AG20443 (cell line): Measurements from ENCODE around the gene OVCH1.
A peak's percentile ranks its signal among the peaks of the same experiment; 100 is the strongest.

Source experiments
- DNase-seq: peaks from one replicate; pipeline ENCODE4 v3.0.0; 2012; ENCODE audit warnings: low spot score, mixed read lengths

The OVCH1 gene, protein sequence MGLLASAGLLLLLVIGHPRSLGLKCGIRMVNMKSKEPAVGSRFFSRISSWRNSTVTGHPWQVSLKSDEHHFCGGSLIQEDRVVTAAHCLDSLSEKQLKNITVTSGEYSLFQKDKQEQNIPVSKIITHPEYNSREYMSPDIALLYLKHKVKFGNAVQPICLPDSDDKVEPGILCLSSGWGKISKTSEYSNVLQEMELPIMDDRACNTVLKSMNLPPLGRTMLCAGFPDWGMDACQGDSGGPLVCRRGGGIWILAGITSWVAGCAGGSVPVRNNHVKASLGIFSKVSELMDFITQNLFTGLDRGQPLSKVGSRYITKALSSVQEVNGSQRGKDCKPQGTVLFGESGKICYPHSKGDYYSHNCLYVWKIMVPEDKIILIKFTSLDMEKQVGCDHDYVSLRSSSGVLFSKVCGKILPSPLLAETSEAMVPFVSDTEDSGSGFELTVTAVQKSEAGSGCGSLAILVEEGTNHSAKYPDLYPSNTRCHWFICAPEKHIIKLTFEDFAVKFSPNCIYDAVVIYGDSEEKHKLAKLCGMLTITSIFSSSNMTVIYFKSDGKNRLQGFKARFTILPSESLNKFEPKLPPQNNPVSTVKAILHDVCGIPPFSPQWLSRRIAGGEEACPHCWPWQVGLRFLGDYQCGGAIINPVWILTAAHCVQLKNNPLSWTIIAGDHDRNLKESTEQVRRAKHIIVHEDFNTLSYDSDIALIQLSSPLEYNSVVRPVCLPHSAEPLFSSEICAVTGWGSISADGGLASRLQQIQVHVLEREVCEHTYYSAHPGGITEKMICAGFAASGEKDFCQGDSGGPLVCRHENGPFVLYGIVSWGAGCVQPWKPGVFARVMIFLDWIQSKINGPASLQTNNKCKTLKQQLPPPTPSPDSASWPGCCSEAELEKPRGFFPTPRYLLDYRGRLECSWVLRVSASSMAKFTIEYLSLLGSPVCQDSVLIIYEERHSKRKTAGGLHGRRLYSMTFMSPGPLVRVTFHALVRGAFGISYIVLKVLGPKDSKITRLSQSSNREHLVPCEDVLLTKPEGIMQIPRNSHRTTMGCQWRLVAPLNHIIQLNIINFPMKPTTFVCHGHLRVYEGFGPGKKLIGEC

GRCh38 chr12:29497588-29497987, at the start of gene OVCH1:
Gene OVCH1, minus strand, starts transcription at chr12:29497686. Its CDS starts 0 bp downstream, at chr12:29497686.
- no peak for DNase-seq

DNA sequence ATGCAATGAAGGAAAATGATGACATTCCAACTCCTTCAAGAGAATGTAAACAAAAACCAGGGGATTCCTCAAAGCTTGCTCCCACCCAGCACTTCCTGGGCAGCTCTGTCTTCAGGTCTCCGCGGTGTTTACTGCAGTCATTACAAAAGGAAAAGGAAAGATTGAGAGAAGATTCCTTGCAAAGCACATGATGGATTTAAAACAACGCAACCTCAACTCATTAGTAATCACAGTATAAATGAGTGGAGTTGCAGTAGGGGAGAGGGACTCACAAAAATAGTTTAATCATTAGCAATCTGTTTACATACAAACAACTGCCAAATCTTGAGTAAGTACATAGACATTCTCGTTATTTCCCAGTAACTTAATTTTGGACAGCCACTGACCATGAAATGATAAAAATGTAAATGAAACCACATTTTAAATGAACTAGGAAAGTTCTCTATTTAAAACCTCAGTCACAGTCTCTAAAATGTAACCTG, 49.7 kb upstream of the OVCH1 start:
- DNase-seq: peak; percentile 53

DNA sequence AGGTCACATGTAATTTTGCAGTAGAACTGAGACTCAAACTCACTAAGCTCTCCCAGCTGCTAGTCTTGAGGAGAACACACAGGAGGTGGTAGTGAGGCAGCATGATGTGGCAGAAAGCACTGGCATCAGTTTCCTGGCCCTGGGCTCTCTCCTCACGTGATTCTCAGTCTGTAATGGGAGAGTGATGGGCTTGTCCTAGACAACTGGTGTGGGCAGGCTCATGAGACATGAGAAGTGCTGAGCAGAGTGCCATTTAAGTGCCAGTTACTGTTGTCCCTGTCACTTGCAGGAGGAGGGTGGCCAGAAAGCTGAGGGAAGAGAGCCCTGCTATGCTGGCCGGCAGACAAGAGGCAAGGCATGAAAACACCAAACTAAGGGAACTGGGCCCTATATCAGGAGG, 48.5 kb upstream of the OVCH1 start:
- DNase-seq: no peak

DNA sequence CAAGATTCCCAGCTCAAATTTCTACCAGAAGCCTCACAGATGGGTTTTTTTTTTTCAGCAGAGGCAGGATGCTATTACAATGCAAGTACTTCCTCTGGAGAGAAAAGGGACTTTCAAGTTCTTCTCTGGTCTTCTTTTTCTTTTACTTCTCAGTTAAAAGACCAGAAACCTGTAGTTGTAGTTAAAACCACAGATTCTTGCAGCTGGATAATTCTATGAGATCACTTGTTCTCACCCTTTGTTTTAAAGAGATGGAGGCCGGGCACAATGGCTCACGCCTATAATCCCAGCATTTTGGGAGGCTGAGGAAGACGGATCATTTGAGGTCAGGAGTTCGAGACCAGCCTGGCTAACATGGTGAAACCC, 47.6 kb upstream of the OVCH1 start:
- DNase-seq: no peak

GRCh38 chr12:29544428-29545101, 47.1 kb upstream of the OVCH1 start:
- DNase-seq: no peak

GRCh38 chr12:29543036-29543435, 45.5 kb upstream of the OVCH1 start:
- DNase-seq: no peak

- no peak for DNase-seq
These were observed 39.8 kb upstream of the OVCH1 start for GRCh38 chr12:29537298-29537697.

- no peak for DNase-seq
These were observed 37.4 kb upstream of the OVCH1 start for GRCh38 chr12:29534935-29535334.

- DNase-seq: no peak
These were observed 36.5 kb upstream of the OVCH1 start for GRCh38 chr12:29533815-29534489.

GRCh38 chr12:29531471-29531870, 34.0 kb upstream of the OVCH1 start:
- DNase-seq: no peak

DNA sequence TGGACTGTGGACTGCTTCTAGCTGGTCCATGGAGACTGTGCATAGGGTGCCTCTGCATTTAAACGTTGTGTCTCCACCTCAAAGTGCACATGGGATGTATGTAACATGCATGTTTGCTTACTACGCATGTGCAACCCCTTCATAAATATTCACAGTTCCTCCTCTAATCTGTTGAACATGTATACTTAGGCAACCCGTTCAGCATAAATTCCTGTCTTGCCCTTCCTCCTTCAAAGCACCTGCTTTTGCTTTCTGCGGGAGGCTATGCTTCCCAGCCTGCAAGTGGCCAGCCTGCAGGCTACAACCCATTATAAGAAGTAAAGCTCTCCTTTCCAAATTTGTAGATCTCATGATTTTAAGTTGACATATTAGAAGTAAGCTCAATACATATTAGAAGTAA, 33.0 kb upstream of the OVCH1 start:
- DNase-seq: no peak

- DNase-seq: no peak
These were observed 30.7 kb upstream of the OVCH1 start for GRCh38 chr12:29528161-29528560.

DNA sequence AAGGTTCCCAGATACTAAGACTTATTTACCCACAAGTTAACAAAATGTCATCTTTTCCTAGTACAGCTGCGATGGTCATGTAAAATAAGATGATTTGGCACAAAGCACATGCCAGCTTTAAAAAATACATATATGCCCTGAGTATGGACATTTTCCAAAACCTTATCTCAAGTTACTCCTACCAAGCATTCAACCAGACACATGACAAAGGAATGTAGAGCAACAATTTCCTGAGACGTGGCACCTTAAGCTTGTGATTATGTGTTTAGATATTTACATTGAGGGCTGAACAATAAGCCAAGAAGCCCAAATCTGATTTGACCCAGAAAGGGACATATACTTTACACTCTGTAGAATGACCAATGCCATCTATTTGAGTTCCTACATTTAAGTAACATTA, 24.5 kb upstream of the OVCH1 start:
- DNase-seq: no peak

- peak; percentile 38 for DNase-seq
These were observed 22.2 kb upstream of the OVCH1 start for GRCh38 chr12:29519585-29520182.

- no peak for DNase-seq
These were observed 20.9 kb upstream of the OVCH1 start for GRCh38 chr12:29518407-29518806.

- DNase-seq: no peak
These were observed 19.8 kb upstream of the OVCH1 start for GRCh38 chr12:29517264-29517663.

DNA sequence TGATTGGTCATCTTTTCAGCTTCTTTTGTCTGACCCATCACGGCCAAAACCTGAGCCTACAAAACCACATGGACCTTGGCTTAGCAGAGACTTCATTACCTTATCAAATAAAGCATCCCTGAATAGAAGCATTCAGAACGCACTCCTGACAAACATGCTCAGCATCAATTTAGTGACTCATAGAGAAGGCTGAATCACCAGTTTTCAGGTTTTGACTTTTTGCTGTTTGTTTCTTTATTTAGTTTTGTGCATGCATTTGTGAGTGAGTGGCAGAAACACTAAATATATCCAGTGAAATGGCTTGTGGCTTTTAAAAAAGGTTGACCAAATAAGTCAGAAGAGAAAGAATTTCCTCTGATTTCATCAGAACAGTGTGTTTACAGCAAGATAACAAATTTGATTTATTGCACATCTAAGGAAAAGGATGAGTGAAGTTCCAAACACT, 19.0 kb upstream of the OVCH1 start:
- no peak for DNase-seq

DNA sequence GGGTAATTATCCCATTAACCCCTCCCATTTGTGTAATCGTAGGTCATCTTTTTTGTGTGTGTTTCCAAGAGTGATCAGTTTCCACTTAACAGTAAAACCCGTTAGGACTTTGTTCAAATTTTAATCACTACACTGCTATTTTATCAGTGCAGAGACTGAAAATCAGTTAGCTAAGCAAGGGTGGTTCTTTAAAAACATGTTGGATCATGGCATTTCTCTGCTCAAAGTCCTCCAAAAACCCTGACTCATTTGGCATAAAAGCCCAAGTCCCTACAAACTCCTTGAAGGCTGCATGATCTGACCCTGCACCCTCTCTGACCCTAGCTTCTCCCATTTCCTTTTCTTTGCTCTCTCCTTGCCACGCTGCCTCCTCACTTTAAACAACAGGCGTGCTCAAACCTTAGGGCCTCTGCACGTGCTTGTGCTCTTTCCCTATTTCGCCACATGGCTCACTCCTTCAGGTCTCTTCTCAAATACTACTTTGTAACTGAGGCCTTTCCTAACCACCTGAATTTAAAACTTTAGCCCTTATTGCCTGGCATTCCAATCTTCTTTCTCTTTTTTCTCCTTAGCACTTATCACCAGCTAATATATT, 13.2 kb upstream of the OVCH1 start:
- DNase-seq: no peak

GRCh38 chr12:29509503-29509902, 12.0 kb upstream of the OVCH1 start:
- DNase-seq: no peak

DNA sequence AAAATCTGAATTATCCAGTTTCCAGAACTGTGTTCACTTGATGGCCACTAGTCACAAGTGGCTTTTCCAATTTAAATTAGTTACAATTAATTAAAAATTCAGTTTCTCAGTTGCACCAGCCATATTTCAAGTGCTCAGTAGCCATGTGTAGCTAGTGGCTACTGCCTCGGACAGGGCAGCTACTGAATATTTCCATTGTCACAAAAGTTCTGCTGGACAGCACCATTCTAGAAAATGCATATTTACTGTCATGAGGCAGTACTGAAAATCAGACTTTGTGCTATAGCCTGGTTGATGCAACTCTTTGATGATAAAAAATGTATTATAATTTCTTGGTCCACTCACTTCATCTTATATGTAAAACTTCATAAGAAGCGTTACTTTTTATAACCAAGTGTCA, 11.5 kb upstream of the OVCH1 start:
- no peak for DNase-seq

DNA sequence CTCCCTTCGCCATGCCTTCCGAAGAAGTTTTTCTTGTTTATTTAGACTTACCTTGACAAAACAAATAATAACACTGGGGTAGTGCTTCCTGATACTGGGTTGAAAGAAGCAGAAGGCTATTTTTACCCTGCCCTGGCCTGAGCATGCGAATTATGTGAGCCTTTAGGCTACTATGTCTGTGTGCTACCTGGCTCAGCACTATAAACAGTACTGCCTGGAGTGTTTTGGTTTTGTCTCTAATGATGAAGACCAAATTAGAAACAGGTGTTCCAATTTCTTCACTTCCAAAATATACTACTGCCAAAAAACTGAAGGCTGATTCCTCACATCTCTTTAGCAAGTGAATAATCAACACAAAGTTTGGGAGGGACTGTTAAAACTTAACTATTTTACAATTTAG, 7.6 kb upstream of the OVCH1 start:
- DNase-seq: no peak
